GM18858 (cell line): Measurements from ENCODE around the gene PCDH7.

Experiments used
- ATAC-seq: cut with Tn5 transposase; IDR thresholded peaks from one replicate; pipeline ENCODE4 v1.9.1; 2021; ENCODE audit not compliant: unreplicated experiment

PCDH7 gene, protein sequence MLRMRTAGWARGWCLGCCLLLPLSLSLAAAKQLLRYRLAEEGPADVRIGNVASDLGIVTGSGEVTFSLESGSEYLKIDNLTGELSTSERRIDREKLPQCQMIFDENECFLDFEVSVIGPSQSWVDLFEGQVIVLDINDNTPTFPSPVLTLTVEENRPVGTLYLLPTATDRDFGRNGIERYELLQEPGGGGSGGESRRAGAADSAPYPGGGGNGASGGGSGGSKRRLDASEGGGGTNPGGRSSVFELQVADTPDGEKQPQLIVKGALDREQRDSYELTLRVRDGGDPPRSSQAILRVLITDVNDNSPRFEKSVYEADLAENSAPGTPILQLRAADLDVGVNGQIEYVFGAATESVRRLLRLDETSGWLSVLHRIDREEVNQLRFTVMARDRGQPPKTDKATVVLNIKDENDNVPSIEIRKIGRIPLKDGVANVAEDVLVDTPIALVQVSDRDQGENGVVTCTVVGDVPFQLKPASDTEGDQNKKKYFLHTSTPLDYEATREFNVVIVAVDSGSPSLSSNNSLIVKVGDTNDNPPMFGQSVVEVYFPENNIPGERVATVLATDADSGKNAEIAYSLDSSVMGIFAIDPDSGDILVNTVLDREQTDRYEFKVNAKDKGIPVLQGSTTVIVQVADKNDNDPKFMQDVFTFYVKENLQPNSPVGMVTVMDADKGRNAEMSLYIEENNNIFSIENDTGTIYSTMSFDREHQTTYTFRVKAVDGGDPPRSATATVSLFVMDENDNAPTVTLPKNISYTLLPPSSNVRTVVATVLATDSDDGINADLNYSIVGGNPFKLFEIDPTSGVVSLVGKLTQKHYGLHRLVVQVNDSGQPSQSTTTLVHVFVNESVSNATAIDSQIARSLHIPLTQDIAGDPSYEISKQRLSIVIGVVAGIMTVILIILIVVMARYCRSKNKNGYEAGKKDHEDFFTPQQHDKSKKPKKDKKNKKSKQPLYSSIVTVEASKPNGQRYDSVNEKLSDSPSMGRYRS (N-terminal part only)

DNA sequence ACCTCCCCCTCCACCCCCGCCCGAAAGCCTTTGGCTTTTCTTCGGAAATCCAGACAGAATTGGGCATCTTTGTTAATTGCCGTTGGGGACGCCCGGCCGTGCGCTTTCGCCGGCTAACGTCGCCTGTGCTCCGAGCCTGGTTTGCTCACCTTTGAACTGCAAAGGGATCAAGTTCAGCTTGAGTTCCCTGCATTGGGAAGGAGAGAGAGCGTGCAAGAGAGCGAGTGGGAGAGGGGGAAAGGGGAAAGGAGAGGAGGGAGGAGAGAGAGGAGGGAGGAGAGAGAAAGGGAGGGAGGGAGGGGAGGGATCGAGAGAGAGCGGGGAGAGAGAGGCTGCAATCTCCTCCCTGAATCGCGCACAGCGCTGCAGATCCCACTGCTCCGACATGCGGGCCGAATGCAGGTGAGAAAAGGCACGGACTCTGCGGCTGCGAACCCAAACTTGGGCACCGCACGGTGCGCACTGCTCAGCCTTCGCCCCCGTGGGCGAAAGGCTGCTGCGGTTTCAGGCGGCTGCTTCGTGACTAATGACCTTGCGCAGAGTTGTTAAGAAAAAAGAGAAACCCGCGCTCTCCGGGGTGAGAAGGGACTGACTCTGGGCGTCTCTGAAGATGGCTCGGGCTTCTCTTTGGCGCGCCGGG, at the start of gene PCDH7:
Gene PCDH7, plus strand, starts transcription at position 349 of the 640 bp plus-strand sequence. CDS start 1,054 bp downstream, outside the sequence.
- no peak for ATAC-seq

DNA sequence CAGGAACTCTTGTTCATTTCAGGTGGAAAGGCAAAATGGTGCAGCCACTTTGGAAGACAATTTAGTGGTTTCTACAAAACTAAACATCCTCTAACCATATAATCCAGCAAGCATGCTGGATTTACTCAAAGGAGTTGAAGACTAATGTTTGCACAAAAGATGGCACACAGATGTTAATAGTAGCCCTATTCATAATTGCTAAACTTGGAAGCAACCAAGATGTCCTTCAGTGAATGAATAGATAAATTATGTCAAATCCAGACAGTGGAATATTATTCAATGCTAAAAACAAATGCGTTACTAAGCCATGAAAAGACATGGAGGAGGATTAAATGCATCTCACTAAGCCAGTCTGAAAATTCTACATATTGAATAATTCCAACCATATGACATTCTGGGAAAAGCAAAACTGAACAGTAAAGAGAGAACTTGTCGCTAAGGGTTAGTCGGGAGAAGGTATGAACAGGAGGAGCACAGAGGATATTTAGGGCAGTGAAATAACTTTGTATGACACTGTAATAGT, 48.2 kb upstream of the PCDH7 start:
- ATAC-seq: no peak

DNA sequence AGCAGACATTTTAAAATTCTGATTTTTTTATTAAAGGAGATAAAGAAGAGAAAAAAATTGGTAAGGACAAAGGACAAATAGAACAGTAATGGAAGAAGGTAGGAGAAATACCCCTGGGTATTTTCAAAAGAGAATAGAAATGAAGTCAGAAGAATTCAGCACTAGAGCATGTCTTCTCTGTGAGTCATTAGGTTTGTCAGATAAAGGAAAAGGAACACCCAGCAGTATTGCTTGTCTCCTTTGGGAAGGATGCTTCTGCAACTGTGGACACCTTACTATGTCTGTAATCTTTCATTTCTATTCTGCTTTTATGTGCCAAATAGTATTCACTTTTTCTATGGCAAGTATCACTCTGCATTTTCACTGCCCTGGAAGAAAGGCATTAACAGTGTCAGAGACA, 24.0 kb upstream of the PCDH7 start:
- no peak for ATAC-seq

DNA sequence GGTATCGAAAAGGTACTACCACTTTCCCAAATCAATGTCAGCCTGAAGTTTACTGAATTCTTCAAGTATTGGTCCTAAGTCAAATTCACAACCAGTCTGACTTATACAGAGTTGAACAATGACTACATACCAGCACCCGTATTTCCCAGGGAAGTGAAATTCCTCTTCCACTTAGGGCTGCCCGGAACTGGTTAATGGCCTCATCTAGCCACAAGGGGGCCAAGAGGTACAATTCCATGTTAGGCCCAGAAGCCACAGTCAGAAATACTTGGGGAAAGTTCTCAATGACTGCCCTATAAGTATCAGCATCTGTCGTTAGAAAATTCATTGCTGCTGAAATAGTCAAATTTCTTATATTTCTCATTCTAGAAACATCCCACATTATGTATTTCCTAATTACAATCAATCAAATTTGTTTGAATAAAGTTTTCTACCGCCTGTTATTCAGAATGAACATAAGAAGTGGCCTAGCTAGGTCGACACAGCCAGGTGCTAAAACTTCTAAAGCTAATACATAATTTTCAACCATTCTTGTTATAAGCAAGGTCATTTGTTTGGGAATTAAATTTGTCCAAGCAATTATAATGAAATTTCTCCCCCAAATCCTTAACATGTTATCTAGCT, 5.6 kb upstream of the PCDH7 start:
- no peak for ATAC-seq

DNA sequence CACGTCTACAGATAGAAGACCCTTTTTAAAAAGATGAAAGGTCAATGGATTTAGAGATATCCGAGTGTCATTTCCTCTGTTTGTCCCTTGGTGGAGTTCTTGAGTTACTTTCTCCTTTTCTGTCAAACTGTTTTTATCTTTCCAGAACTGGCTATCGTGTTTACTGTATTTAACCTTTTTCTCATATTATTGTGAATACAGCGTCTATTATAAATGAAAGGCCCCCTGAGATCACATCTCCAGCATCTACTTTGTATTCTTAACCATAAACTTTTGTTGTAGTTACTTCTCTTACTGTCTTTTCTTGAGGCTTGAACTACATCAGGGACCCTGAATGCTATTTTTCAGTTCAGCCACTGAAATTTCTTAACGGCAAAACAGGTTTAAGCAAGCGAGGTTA, 4.0 kb upstream of the PCDH7 start:
- no peak for ATAC-seq

DNA sequence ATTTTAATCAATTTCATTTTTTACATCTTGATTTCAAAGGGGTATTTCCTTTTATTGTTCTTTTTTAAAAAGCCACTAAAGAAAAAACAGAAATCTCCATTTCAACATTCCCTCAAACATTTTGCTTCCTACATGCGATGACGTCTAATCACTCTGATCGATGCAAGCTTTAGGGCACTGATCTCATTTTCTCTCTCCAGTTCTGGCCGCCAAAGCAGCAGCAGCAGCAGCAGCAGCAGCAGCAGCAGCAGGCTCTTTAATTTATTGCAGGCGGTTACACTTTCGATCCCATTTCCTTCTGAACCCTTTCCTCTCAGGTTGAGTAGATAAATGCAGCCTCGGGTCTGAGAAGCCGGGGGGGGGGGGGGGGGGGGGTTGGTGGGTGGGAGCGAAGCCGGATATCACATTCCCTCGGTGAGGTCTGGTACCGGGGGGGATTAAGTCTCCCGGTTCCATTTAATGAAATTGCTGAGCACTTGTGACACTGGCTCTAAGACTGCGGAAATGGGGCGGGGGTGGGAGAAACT, 3.4 kb upstream of the PCDH7 start:
- ATAC-seq: no peak

DNA sequence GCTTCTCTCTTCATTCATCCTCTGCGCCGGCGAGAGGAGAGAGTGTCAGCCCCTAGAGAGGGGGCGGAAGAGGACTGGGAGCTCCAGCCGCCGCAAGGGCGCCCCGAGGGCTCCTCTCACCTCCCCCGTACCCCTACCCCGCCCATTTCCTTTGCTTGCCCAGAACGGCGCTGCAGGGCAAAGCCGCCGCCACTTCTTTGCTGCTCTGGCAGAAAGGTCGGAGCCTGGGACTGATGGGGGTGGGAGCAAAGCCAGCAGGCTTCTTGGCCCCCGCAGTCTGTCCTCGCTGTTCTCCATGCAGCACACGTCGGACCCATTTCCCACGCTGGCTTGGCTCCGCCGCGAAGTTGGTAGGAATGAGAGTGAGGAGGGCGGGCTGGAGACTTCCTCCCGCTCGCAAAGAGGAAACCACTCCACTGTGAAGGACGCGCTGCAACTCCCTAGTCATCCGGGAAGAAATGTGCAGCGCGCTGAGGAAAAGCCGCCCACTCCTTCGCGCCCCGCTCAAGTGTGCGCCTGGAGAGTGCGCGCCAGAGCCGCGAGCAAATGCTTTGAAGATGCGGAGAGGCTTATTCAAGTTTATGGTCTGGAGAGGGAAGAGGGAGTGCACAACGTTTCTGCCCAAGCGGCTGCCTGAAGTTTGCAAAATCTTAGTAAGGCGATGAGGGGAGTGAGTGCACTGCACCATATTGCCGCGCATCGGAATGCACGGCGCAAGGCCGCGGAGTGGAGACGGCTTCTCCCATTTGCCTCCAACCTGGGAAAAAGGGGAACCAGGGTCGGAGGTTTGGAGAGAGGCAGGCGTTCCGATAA, 2.8 kb upstream of the PCDH7 start:
- no peak for ATAC-seq

DNA sequence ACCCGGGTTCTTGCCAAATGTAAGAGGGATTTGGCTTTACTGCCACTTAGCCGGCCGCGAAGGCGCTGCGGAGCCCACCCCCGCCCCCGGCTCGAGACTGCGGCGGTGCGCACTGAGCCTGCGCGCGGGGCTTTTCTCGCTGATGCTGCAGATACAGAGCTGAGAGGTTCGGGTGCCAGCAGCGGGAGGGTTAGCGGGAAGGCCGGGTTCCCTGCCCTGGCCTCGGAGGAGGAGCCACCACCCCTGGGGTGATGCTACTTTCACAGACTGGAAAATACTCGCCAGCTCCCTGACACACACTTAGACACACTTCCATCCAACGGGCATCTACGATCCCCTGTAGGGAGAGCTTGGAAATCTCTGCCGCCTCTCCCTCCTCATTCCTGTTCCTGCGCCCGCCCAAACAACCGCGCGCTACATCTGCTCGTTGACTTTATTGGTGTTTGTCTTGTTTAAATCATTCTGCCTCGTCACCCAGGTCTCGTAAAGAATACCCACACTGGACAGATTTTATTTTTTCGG, 2.1 kb upstream of the PCDH7 start:
- ATAC-seq: no peak

DNA sequence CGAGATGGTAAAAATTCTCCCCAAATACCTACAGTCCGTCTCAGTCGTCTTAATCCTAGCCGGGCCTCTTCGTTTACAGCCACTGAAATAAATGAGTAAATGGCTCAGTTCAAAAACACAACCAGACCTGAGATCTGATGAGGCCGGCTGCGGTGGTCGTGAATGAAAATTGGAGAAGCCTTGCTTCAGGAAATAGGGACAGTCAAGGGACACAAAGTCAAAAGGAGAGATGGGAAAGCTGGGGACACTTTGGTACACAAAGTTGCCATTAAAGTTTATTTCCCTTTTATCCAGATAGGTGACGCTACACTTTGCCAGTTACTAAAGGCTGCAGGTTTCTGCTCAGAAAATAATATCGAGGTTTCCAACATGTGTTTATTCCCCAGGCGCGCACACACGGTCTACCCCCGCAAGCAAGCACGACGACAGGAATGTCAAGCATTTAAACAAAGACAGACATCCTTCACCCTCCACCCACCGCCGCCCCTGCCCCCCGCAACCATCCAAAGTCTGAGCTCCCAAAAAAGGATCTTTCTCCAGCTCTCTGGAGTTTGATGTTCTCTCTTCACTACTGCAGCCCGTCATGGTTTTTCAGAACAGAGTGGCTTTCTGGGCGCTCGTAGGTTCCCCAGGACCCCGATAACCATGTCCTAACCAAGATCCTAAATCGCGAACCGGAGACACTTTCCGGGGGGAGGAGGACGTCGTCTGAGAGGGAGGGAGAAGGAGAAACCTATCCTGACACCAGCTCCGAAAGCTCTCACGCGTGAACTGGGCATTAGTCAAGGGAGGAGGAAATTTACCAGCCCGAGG, 1.3 kb upstream of the PCDH7 start:
- no peak for ATAC-seq

DNA sequence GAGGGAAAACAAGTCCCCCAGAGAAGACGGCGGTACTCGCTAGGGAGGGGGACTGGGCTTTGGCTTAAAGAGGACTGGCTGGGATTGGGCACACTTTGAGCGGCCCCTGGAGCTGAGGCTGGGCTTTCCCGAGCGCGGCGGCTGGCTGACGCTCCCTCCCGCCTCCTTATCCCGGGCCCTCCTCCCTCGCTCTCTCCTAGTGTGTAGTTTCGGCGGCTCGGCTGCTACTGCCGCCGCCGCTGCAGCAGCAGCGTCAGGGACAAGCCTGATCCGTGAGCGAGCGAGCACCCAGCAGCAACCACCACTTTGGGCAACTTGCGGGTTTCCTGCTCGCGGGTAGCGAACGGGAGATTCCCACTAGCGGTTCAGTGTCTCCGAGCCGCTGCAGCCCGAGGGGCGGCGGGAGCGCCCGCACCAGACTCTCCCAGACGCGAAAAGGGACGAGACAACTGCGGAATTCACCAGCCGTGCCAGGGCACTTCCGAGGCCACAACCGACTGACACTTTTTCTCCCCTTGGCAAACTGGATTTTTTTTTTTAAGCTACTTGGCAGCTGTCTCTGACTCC, 632 bp upstream of the PCDH7 start:
- ATAC-seq: no peak

DNA sequence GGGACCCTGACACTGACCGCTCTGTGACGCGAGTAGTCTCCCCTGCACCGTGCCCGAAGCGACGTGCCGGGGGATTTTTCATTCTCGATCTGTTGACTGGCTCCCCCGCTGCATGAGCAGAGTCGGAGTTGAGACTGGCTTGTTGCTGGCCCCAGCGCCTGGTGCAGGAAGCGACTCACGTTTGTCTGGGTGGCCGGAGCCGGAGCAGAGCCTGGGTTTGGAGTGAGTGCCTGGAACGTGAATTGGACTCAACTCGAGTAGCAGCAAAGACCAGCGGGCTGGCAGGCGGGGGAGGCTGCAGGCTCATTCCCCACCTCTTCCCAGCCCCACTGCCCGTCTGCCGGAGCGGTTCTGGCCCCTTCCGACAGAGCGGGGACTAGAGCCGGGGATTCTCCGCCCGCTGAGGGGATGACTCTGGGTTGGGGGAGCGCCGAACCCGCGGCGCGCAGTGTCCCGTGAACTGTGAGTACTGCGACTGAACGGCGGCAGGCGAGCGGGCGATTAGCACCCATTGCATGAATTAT, 554 bp downstream of the PCDH7 start:
- ATAC-seq: no peak

DNA sequence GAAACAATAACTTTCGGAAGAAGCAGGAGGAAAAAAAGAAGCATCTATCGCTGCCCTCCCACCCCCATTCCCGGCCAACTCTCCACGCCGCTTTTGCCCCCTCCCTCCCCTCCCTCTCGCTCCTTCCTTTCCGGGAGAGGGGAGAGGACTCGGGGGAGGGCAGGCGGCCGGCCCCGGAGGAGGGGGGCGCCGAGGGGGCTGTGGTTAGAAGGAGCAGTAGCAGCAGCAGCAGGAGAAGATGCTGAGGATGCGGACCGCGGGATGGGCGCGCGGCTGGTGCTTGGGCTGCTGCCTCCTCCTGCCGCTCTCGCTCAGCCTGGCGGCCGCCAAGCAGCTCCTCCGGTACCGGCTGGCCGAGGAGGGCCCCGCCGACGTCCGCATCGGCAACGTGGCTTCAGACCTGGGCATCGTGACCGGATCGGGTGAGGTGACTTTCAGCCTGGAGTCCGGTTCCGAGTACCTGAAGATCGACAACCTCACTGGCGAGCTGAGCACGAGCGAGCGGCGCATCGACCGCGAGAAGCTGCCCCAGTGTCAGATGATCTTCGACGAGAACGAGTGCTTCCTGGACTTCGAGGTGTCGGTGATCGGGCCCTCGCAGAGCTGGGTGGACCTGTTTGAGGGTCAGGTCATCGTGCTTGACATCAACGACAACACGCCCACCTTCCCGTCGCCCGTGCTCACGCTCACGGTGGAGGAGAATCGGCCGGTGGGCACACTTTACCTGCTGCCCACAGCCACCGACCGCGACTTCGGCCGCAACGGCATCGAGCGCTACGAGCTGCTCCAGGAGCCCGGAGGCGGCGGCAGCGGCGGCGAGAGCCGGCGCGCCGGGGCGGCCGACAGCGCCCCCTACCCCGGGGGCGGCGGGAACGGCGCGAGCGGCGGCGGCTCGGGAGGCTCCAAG, 1.3 kb downstream of the PCDH7 start:
- no peak for ATAC-seq

DNA sequence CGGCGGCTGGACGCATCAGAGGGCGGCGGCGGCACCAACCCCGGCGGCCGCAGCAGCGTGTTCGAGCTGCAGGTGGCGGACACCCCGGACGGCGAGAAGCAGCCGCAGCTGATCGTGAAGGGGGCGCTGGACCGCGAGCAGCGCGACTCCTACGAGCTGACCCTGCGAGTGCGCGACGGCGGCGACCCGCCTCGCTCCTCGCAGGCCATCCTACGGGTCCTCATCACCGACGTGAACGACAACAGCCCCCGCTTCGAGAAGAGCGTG, 1.9 kb downstream of the PCDH7 start:
- no peak for ATAC-seq

DNA sequence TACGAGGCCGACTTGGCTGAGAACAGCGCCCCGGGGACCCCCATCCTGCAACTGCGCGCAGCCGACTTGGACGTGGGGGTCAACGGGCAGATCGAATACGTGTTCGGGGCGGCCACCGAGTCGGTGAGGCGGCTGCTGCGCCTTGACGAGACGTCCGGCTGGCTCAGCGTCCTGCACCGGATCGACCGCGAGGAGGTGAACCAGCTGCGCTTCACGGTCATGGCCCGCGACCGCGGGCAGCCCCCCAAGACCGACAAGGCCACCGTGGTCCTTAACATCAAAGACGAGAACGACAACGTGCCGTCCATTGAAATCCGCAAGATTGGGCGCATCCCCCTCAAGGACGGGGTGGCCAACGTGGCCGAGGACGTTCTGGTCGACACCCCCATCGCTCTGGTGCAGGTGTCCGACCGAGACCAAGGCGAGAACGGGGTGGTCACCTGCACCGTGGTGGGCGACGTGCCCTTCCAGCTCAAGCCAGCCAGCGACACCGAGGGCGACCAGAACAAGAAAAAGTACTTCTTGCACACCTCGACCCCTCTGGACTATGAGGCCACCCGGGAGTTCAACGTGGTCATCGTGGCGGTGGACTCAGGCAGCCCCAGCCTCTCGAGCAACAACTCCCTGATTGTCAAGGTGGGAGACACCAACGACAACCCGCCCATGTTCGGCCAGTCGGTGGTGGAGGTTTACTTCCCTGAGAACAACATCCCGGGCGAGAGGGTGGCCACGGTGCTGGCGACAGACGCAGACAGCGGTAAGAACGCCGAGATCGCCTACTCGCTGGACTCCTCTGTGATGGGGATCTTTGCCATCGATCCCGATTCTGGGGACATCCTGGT, 2.4 kb downstream of the PCDH7 start:
- ATAC-seq: no peak

DNA sequence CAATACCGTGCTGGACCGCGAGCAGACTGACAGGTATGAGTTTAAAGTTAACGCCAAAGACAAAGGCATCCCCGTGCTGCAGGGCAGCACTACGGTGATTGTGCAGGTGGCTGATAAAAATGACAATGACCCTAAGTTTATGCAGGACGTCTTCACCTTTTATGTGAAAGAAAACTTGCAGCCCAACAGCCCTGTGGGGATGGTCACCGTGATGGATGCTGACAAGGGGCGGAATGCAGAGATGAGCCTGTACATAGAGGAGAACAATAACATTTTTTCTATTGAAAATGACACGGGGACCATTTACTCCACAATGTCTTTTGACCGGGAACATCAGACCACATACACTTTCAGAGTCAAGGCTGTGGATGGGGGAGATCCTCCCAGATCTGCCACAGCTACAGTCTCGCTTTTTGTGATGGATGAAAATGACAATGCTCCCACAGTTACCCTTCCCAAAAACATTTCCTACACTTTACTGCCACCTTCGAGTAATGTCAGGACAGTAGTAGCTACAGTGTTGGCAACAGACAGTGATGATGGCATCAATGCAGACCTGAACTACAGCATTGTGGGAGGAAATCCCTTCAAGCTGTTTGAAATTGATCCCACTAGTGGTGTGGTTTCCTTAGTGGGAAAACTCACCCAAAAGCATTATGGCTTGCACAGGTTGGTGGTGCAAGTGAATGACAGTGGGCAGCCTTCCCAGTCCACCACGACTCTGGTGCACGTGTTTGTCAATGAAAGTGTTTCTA, 3.2 kb downstream of the PCDH7 start:
- no peak for ATAC-seq

DNA sequence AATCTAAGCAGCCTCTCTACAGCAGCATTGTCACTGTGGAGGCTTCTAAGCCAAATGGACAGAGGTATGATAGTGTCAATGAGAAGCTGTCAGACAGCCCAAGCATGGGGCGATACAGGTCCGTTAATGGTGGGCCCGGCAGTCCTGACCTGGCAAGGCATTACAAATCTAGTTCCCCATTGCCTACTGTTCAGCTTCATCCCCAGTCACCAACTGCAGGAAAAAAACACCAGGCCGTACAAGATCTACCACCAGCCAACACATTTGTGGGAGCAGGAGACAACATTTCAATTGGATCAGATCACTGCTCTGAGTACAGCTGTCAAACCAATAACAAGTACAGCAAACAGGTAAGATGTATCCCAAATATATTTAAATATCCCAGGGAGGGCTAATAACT, 4.1 kb downstream of the PCDH7 start:
- ATAC-seq: no peak
